ENCODE data around the gene PTPRC.

DNA sequence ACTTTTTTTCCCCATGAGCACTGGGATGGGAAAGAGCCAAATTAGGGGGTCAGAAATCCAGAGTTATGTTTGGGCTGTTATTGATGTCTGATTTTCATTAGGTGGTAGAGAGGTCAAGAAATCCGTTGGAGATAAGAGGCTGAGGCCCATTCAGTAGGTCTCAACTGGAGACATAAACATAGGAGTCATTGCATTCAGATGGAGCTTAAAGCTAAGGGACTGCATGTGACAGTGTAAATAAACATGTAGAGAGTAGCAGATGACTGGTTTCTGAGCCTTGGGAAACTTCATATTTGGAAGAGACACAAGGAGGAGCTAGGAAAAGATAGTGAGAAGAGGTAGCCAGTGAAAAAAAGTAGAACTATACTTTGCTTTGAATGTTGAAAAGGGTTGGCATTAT is 11.7 kb downstream of the PTPRC start:
- TF ChIP-seq, protein P1, sequence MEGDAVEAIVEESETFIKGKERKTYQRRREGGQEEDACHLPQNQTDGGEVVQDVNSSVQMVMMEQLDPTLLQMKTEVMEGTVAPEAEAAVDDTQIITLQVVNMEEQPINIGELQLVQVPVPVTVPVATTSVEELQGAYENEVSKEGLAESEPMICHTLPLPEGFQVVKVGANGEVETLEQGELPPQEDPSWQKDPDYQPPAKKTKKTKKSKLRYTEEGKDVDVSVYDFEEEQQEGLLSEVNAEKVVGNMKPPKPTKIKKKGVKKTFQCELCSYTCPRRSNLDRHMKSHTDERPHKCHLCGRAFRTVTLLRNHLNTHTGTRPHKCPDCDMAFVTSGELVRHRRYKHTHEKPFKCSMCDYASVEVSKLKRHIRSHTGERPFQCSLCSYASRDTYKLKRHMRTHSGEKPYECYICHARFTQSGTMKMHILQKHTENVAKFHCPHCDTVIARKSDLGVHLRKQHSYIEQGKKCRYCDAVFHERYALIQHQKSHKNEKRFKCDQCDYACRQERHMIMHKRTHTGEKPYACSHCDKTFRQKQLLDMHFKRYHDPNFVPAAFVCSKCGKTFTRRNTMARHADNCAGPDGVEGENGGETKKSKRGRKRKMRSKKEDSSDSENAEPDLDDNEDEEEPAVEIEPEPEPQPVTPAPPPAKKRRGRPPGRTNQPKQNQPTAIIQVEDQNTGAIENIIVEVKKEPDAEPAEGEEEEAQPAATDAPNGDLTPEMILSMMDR (IDR thresholded peaks at IDR 0.05) = no peak
- TF ChIP-seq, protein P2, sequence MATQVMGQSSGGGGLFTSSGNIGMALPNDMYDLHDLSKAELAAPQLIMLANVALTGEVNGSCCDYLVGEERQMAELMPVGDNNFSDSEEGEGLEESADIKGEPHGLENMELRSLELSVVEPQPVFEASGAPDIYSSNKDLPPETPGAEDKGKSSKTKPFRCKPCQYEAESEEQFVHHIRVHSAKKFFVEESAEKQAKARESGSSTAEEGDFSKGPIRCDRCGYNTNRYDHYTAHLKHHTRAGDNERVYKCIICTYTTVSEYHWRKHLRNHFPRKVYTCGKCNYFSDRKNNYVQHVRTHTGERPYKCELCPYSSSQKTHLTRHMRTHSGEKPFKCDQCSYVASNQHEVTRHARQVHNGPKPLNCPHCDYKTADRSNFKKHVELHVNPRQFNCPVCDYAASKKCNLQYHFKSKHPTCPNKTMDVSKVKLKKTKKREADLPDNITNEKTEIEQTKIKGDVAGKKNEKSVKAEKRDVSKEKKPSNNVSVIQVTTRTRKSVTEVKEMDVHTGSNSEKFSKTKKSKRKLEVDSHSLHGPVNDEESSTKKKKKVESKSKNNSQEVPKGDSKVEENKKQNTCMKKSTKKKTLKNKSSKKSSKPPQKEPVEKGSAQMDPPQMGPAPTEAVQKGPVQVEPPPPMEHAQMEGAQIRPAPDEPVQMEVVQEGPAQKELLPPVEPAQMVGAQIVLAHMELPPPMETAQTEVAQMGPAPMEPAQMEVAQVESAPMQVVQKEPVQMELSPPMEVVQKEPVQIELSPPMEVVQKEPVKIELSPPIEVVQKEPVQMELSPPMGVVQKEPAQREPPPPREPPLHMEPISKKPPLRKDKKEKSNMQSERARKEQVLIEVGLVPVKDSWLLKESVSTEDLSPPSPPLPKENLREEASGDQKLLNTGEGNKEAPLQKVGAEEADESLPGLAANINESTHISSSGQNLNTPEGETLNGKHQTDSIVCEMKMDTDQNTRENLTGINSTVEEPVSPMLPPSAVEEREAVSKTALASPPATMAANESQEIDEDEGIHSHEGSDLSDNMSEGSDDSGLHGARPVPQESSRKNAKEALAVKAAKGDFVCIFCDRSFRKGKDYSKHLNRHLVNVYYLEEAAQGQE (IDR thresholded peaks at IDR 0.05; ENCODE audit: insufficient read depth in 1 of 2, low read depth in 2 of 2, low read length in 1 of 2) = no peak
- TF ChIP-seq POLR2AphosphoS5 (IDR thresholded peaks at IDR 0.05; ENCODE audit: low read depth, low read length) = no peak
- TF ChIP-seq SIN3A (IDR thresholded peaks at IDR 0.05; ENCODE audit: borderline replicate concordance, insufficient read depth, low read depth, low read length) = no peak
- TF ChIP-seq TCF7L2 (IDR thresholded peaks at IDR 0.05; ENCODE audit: low read depth, low read length) = no peak
